IPS-18c (cell line): ENCODE measurements around the gene RSRP1.
"Not testable (repeated sequence)": the region's sequence is repeated elsewhere in the genome, so short reads cannot be mapped to it uniquely, and the experiment has no call there.

ENCODE experiments used
- H3K4me3 ChIP-seq: 2 replicates; pipeline ENCODE4 v1.7.0; 2013; ENCODE audit warnings: low read depth, mild to moderate bottlenecking, low read length, moderate library complexity; ENCODE audit not compliant: insufficient read depth
- H3K9me3 ChIP-seq: one replicate; pipeline ENCODE4 v1.6.1; 2013; ENCODE audit warnings: mild to moderate bottlenecking, low read length, moderate library complexity; ENCODE audit not compliant: control insufficient read depth, insufficient read depth

RSRP1 gene

GRCh38 chr1:25247024-25247828 lies at the start of gene RSRP1:
RSRP1 (minus strand) TSS chr1:25247454; CDS start chr1:25246963, 491 bp downstream.
- H3K4me3 ChIP-seq, result peak within 1 kb of the TSS; percentile 98
- no peaks in the 10 kb centered on the region for H3K9me3 ChIP-seq

DNA sequence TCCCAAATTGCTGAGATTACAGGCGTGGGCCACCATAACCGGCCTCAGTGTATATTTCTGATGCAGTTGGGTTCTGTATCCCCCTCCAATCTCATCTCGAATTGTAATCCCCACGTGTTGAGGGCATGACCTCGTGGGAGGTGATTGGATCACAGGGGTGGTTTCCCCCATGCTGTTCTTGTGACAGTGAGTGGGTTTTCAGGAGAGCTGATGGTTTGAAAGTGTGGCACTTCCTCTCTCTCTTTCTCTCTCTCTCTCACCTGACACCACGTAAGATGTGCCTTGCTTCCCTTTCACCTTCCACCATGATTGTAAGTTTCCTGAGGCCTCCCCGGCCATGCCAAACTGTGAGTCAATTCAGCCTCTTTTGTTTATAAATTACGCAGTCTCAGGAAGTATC lies 49.2 kb upstream of the RSRP1 start:
- H3K4me3 ChIP-seq, H3K9me3 ChIP-seq: not testable (repeated sequence)

- H3K9me3 ChIP-seq, result not testable (repeated sequence)
These were observed 47.9 kb upstream of the RSRP1 start for GRCh38 chr1:25294889-25295826.

GRCh38 chr1:25293426-25293825 lies 46.2 kb upstream of the RSRP1 start:
- not testable (repeated sequence) for H3K9me3 ChIP-seq, H3K4me3 ChIP-seq

More at GRCh38 chr1:25294889-25295826, 47.9 kb upstream of the RSRP1 start:
- H3K4me3 ChIP-seq, result not testable (repeated sequence)

DNA sequence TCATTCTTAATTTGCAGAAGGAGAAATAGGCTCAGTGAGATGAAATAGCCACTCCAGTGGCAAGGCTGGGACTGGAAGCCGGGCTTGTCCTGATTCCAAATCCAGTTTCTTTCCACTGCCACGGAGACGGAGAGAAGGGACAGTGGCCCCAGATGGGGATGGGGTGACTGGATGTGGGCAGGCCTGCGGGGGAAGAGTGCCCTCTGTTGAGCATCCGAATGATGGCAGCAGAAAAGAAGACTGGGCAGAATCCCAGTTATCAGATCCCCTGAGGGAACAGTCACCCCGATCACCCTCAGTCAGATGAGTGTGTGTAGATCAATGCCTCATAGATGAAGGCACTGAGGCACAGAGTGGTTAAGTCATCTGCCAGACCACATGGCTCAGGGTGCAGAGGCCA lies 42.8 kb upstream of the RSRP1 start:
- H3K9me3 ChIP-seq, H3K4me3 ChIP-seq: not testable (repeated sequence)

GRCh38 chr1:25288573-25289101 lies 41.4 kb upstream of the RSRP1 start:
- H3K4me3 ChIP-seq, H3K9me3 ChIP-seq: not testable (repeated sequence)

DNA sequence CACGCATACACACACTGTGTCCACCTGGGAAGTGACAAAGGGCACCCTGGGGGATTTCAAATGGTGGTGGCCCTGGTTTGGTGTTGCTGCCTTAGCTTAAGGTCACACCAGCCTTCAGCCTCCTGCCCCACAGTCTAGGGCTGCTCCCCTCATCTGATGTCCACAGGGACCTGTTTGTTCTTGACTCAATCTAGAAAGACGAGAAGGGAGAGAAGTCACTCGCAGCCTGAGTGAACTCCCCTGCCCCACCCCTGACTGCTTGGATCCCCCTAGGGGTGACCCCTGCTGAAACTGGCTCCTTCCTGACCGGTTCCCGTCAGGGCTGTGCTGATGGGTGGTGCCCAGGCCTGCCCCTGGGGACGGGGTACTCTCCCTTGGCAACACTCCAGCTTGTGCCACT lies 39.9 kb upstream of the RSRP1 start:
- not testable (repeated sequence) for H3K4me3 ChIP-seq, H3K9me3 ChIP-seq

- H3K4me3 ChIP-seq, result not testable (repeated sequence)
These were observed 38.6 kb upstream of the RSRP1 start for GRCh38 chr1:25285862-25286261.

GRCh38 chr1:25279693-25280111 lies 32.4 kb upstream of the RSRP1 start:
- not testable (repeated sequence) for H3K9me3 ChIP-seq, H3K4me3 ChIP-seq

More at GRCh38 chr1:25285862-25286261, 38.6 kb upstream of the RSRP1 start:
- H3K9me3 ChIP-seq, result not testable (repeated sequence)

GRCh38 chr1:25278790-25279189 lies 31.5 kb upstream of the RSRP1 start:
- H3K9me3 ChIP-seq, H3K4me3 ChIP-seq: not testable (repeated sequence)

DNA sequence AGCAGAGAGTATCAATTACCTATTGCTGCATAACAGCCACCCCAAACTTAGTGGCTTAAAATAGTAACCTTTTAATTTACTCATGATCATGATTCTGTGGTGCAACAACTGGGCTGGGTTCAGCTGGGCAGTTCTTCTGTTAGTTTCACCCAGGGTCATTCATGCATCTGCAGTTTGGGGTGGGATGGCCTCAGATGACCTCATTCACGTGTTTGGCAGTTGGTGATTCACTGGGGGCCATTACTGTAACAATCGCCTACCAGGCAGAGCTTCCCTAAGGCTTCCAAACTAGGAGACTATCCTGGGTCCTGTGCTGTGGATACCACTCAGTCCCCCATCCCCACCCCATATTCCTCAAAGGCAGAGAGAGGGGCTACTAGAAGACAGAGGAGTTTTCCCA lies 31.1 kb upstream of the RSRP1 start:
- H3K9me3 ChIP-seq, H3K4me3 ChIP-seq: not testable (repeated sequence)

DNA sequence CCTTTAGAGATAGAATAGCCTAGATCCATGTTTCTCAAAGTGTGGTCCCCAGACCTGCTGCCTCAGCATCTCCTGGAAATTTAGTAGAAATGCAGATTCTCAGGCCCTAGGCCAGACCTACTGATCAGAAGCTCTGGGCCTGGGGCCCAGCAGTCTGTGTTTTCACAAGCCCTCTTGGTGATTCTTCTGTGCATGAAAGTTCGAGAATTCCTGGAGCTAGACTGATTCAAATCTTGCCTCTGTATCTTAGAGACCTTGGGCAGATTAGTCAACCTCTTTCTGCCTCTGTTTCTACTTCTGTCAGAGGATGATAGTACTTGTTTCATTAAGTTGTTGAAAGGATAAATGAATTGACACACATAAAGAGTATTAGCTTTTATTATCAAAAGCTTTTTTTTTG lies 30.0 kb upstream of the RSRP1 start:
- H3K9me3 ChIP-seq, H3K4me3 ChIP-seq: not testable (repeated sequence)

DNA sequence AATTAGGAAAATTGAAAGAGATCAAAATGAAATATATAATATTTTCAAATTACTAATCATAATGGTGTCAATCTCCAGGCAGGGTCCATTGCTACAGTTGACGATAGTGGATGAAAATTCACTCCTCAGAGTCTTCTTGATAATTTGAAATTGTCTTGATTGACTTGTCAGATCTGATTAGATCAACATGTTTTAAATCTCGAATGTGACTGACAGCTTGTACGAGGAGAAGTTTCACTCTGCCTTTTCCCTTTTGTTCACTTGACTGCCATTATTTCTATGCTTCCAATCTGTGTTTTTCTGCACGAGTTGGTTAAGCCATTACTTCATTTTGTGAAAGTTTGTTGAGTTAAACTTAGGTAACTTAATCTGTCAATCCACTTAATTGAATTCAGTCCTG lies 28.4 kb upstream of the RSRP1 start:
- not testable (repeated sequence) for H3K9me3 ChIP-seq, H3K4me3 ChIP-seq

DNA sequence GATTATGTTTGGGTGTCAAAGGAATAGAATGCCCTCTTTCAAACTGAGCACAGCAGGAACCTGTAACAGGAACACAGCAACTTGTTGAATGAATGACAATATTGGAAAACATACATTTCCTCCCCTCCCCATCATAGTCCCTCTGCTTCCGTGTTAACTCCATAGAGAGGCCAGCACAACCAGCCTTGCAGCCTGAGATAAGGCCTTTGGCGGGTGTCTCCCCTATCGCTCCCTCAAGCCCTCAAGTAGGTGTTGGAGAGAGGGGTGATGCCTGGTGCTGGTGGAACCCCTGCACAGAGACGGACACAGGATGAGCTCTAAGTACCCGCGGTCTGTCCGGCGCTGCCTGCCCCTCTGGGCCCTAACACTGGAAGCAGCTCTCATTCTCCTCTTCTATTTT lies 25.0 kb upstream of the RSRP1 start, which contains the start of gene RHD:
Gene RHD, plus strand, starts transcription at position 272 of the 400 bp plus-strand sequence. Its CDS starts 39 bp downstream, at position 311.
- not testable (repeated sequence) for H3K9me3 ChIP-seq, H3K4me3 ChIP-seq

DNA sequence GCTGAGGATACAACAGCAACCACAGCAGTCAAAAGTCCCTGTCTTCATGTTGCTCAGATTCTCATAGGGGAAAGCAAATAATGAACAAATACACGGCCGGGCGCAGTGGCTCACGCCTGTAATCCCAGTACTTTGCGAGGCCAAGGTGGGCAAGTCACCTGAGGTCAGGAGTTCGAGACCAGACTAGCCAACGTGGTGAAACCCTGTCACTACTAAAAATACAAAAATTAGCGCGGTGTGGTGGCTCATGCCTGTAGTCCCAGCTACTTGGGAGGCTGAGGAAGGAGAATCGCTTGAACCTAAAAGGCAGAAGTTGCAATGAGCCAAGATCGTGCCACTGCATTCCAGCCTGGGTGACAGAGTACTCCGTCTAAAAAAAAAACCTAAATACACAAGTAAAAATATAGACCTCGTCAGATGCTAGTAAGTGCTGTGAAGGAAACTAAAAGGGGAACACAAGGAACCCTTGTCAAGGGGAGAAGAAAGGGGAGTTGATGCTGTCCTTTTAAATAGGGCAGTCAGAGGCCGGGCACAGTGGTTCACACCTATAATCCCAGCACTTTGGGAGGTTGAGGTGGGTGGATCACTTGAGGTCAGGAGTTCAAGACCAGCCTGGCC lies 21.0 kb upstream of the RSRP1 start:
- H3K9me3 ChIP-seq, H3K4me3 ChIP-seq: not testable (repeated sequence)

GRCh38 chr1:25267288-25268142 lies 20.3 kb upstream of the RSRP1 start:
- not testable (repeated sequence) for H3K4me3 ChIP-seq, H3K9me3 ChIP-seq
